ENCODE results near the gene RAB11FIP4. TPM values are rescaled to one million over a fixed set of nuclear protein-coding genes. Genes with fewer than 3 reads are reported as not detected.
A peak's percentile ranks its signal among the peaks of the same experiment; 100 is the strongest.

RAB11FIP4 gene
- total RNA-seq, 1 donor from 2014 or later, result 0.17 TPM

GRCh38 chr17:31487648-31488263, 96.3 kb downstream of the RAB11FIP4 start:
- peak; percentile 24 for DNase-seq

- DNase-seq, result no peak
Observed at GRCh38 chr17:31488264-31488981, 96.9 kb downstream of the RAB11FIP4 start.

DNA sequence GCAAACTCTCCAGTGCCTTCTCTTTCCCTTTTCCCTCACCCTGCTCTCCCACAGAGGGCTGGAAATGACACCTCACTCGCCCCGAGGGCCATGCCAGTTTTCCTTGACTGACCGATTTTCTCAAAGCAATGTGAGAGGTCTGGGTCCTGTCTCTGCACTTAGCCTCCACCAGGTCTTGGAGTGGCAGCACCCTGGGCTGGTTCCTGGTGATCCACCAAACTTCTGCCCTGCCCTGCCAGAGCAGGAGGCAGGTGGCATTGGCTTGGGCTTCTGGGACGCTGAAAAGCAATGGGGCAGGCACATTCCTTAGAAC, 97.5 kb downstream of the RAB11FIP4 start:
- DNase-seq, result no peak

GRCh38 chr17:31489295-31490018, 98.0 kb downstream of the RAB11FIP4 start:
- DNase-seq, result no peak

- no peak for DNase-seq
Observed at GRCh38 chr17:31490019-31490650, 98.7 kb downstream of the RAB11FIP4 start.

- DNase-seq, result no peak
Observed at GRCh38 chr17:31490671-31491375, 99.3 kb downstream of the RAB11FIP4 start.

- no peak for DNase-seq
Observed at GRCh38 chr17:31491376-31492131, 100.1 kb downstream of the RAB11FIP4 start.

- DNase-seq, result no peak
Observed at GRCh38 chr17:31492206-31492605, 100.7 kb downstream of the RAB11FIP4 start.

DNA sequence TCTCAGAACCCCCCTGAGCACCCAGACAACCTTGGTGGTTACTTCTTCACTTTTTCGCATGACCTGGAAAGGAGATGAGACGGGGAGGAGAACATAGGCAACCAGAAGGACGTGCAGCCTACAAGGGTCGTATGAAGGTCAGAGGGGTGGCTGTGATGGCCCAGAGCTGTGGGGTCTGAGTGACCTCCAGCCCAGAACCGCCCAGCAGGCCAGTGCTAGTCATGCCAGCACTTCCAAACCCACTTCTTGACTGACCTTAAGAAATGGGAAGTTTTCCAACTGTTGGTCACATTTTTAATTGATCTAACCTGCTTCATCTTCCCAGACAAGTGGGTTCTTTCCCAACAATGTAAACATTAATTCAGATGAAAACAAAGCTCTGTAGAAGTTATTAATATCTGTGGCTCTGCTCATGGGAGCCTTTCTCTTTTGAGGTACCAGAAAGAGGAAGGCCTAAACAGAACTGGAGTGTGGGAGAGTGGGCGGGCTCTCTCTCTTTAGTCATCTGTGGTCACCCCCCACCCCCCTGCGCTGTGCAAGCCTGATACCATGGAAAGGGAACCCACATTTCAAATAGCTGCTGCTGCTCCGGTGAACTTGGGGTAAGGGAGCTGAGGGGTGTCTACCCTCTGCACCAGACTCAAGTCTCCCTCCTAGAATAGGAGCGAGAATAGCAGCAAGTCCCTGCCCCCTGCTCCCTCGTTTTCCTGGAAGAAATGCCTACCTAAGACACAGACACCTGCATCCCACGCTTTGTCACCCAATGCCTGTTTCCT, 101.6 kb downstream of the RAB11FIP4 start:
- no peak for DNase-seq

- no peak for DNase-seq
Observed at GRCh38 chr17:31493656-31494155, 102.2 kb downstream of the RAB11FIP4 start.

DNA sequence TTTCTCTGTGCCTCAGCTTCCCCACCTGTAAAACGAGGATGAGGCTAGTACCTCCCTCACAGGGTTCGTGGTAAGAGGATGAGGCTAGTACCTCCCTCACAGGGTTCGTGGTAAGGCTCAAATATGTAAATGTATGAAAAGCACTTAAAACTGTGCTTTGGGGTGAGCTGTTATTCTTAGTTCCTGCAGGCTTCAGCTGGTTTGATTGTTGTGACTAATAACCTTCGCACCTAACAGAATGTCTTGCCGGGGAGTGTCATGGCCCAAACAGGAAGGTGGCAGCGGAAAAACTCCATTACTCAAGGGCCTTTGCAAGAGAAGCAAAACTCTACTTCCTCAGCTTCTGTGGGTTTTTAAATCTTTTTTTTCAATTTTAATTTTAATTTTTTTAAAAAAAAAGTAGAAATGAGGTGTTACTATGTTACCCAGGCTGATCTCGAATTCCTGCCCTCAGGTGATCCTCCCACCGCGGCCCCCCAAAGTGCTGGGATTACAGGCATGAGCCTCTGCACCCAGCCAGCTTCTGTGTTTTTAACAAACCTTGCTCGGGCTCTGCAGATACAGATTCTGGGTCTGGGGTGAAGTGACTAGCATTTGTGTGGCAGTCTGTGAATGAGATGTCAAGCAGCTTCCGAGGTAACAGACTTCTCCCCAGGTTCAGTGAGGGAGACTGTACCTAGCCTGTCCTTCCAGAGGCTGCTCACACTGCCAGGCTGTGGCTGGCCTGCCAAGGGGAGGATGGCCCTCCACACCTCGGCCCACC, 103.0 kb downstream of the RAB11FIP4 start:
- peak; percentile 22 for DNase-seq

DNA sequence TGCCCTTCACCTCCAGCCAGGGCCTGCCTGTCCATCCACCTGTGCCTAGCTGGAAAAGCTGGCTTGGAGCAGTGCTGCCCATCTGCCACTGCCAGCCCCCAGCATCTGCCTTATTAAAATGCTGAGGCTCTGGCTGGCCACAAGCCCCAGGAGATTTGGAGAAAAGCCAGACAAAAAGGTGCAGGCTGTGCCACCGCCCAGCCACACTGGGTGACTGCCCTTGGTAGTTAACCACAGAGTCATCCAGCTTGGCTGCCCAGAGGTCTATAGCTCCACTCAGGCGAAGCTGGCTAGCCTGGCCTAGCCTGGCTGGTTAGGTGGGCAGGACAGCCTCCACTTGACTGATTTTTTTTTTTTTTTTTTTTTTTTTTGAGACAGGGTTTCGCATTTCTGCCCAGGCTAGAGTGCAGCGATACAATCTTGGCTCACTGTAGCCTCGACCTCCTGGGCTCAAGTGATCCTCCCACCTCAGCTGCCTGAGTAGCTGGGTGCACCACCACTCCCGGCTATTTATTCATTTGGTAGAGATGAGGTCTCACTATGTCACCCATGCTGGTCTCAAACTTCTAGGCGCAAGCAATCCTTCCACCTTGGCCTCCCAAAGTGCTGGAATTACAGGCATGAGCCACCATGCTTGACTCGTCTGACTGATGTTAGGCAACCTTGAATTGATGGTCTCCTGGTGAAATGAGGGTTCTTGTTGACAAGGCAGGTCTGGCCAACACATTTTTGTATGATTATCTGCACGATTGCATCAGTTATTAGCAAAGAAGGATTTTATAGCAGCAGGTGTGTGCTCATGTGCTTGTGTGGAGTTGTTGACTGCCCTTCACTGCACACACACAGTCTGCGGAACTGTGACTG, 103.8 kb downstream of the RAB11FIP4 start:
- DNase-seq, result no peak

DNA sequence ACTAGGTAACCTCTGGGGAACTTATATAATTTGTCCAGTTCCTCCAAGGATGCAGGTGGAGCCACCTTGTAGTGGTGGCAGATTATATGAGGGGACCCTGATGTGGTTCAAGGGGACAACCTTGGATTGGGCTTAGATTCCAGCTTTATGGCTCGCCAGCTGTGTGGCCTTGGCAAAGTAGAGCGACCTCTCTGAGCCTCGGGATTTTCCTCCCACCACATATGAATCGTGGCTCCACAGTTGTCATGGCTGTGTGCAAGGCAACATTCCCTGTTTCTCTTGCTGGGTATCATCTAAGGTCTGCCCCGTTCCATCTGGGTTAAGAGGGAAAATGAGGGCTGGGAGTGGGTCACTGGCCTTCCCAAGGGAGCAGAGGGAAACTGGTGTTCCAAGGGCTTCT, 104.6 kb downstream of the RAB11FIP4 start:
- DNase-seq, result no peak

DNA sequence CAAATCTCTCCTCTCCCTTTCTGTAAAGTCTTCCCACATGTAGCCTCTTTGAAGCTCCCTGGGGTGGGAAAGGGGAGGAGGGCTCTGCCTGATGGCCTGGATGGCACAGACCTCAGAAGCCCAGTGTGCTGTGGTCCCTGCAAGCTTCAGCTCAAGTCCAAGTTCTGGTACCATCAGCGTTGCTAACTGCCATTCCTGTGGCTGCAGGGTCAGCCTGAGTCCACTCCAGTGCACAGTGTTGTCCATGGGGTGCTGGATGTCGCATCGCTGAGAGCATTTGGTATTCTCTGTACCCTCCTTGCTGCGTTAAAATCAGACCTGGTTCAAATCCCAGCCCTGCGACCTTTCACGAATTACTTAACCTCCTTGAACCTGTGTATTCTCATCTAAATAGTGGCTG, 105.1 kb downstream of the RAB11FIP4 start:
- no peak for DNase-seq

DNA sequence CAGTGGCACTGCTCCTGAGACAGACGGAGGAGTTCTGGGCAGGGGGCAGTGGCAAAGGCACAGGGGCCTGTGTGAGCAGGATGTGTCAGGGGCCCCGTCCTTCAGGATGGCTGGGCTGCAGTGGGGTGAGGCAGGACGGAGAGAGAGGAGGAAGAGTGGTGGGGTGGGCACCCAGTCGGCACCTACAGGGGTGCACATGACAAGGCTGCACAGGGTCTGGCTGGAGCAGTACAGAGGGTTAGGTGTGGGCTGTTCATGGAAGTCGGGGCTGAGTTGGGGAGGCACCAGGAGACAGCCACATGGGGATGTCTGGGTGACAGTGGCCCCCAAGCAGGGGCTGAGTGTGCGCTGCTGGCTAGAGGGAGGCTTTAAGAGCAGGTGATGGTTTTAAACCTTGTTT, 106.0 kb downstream of the RAB11FIP4 start:
- no peak for DNase-seq

- DNase-seq, result no peak
Observed at GRCh38 chr17:31497994-31498826, 106.7 kb downstream of the RAB11FIP4 start.

- no peak for DNase-seq
Observed at GRCh38 chr17:31499771-31500554, 108.5 kb downstream of the RAB11FIP4 start.
